ENCODE measurements around the gene ARHGAP15.

Gene ARHGAP15

GRCh38 chr2:143142598-143142997 lies 13.4 kb downstream of the ARHGAP15 start:
- Histone ChIP-seq H3K27ac (no peak overlapping the region), H3K36me3 (no peaks in the 10 kb centered on the region), H3K9ac (no peak overlapping the region), H3K4me2 (no peak overlapping the region), H3K9me3 (no peaks in the 10 kb centered on the region), H4K20me1 (peaks cover 63% of the 10 kb centered on the region; the same call in 1 of the 2 replicates), H3K4me1 (peaks cover 27% of the 10 kb centered on the region; the same call in 1 of the 2 replicates), H3K27me3 (no peaks in the 10 kb centered on the region), H3K4me3 (no peak overlapping the region)
- TF ChIP-seq Cebpa-rat (IDR thresholded peaks at IDR 0.05), result no peak

- H3K27ac ChIP-seq, result no peak overlapping the region
- peaks cover 69% of the 10 kb centered on the region for H4K20me1 ChIP-seq
- no peaks in the 10 kb centered on the region for H3K36me3 ChIP-seq
- H3K9ac ChIP-seq, result no peak overlapping the region
- no peaks in the 10 kb centered on the region for H3K9me3 ChIP-seq
- TF ChIP-seq Cebpa-rat (IDR thresholded peaks at IDR 0.05), result no peak
- H3K4me3 ChIP-seq, result no peak overlapping the region
- H3K4me2 ChIP-seq, result no peak overlapping the region
- no peaks in the 10 kb centered on the region for H3K27me3 ChIP-seq
- peaks cover 37% of the 10 kb centered on the region; the same call in 1 of the 2 replicates for H3K4me1 ChIP-seq
Measured at GRCh38 chr2:143144813-143145455, 15.7 kb downstream of the ARHGAP15 start.

- H3K9ac ChIP-seq, result no peak overlapping the region
- no peak overlapping the region for H3K4me3 ChIP-seq
- H3K36me3 ChIP-seq, result no peaks in the 10 kb centered on the region
- peaks cover 28% of the 10 kb centered on the region; the same call in 1 of the 2 replicates for H3K4me1 ChIP-seq
- no peaks in the 10 kb centered on the region for H3K27me3 ChIP-seq
- H3K9me3 ChIP-seq, result no peaks in the 10 kb centered on the region
- no peak for TF ChIP-seq Cebpa-rat (IDR thresholded peaks at IDR 0.05)
- H3K4me2 ChIP-seq, result no peak overlapping the region
- peaks cover 61% of the 10 kb centered on the region for H4K20me1 ChIP-seq
- no peak overlapping the region for H3K27ac ChIP-seq
Measured at GRCh38 chr2:143146366-143146765, 17.1 kb downstream of the ARHGAP15 start.

- H3K4me2 ChIP-seq, result no peak overlapping the region
Measured at GRCh38 chr2:143146815-143147530, 17.8 kb downstream of the ARHGAP15 start.

GRCh38 chr2:143148011-143148410 lies 18.8 kb downstream of the ARHGAP15 start:
- Histone ChIP-seq H3K36me3 (no peaks in the 10 kb centered on the region), H3K4me3 (no peak overlapping the region), H3K4me2 (no peak overlapping the region), H3K27me3 (no peaks in the 10 kb centered on the region), H3K9me3 (no peaks in the 10 kb centered on the region), H3K27ac (no peak overlapping the region), H4K20me1 (peaks cover 47% of the 10 kb centered on the region), H3K9ac (no peak overlapping the region), H3K4me1 (peaks cover 24% of the 10 kb centered on the region; the same call in 1 of the 2 replicates)
- no peak for TF ChIP-seq Cebpa-rat (IDR thresholded peaks at IDR 0.05)

More at GRCh38 chr2:143146815-143147530, 17.8 kb downstream of the ARHGAP15 start:
- Histone ChIP-seq H4K20me1 (peaks cover 56% of the 10 kb centered on the region), H3K27ac (no peak overlapping the region), H3K4me3 (no peak overlapping the region), H3K9me3 (no peaks in the 10 kb centered on the region), H3K36me3 (no peaks in the 10 kb centered on the region), H3K27me3 (no peaks in the 10 kb centered on the region), H3K9ac (no peak overlapping the region), H3K4me1 (peaks cover 24% of the 10 kb centered on the region; the same call in 1 of the 2 replicates)
- no peak for TF ChIP-seq Cebpa-rat (IDR thresholded peaks at IDR 0.05)

GRCh38 chr2:143148757-143149156 lies 19.5 kb downstream of the ARHGAP15 start:
- H3K36me3 ChIP-seq, result no peaks in the 10 kb centered on the region
- TF ChIP-seq Cebpa-rat (IDR thresholded peaks at IDR 0.05), result no peak
- peaks cover 47% of the 10 kb centered on the region for H4K20me1 ChIP-seq
- H3K4me2 ChIP-seq, result no peak overlapping the region
- H3K27ac ChIP-seq, result no peak overlapping the region
- peaks cover 24% of the 10 kb centered on the region; the same call in 1 of the 2 replicates for H3K4me1 ChIP-seq
- no peak overlapping the region for H3K9ac ChIP-seq
- H3K27me3 ChIP-seq, result no peaks in the 10 kb centered on the region
- H3K9me3 ChIP-seq, result no peaks in the 10 kb centered on the region
- no peak overlapping the region for H3K4me3 ChIP-seq

- Histone ChIP-seq H3K9me3 (no peaks in the 10 kb centered on the region), H3K27me3 (no peaks in the 10 kb centered on the region), H4K20me1 (peaks cover 48% of the 10 kb centered on the region), H3K36me3 (0 out of 2 replicates have a peak, but pooled peaks cover 4% of the 10 kb centered on the region), H3K9ac (no peak overlapping the region), H3K4me3 (no peak overlapping the region), H3K27ac (no peak overlapping the region), H3K4me2 (no peak overlapping the region), H3K4me1 (peaks cover 21% of the 10 kb centered on the region; the same call in 1 of the 2 replicates)
- no peak for TF ChIP-seq Cebpa-rat (IDR thresholded peaks at IDR 0.05)
Measured at GRCh38 chr2:143150287-143150686, 21.1 kb downstream of the ARHGAP15 start.

- H3K36me3 ChIP-seq, result 0 out of 2 replicates have a peak, but pooled peaks cover 10% of the 10 kb centered on the region
- no peaks in the 10 kb centered on the region for H3K9me3 ChIP-seq
- no peak for TF ChIP-seq Cebpa-rat (IDR thresholded peaks at IDR 0.05)
- peaks cover 50% of the 10 kb centered on the region for H4K20me1 ChIP-seq
- H3K27ac ChIP-seq, result no peak overlapping the region
- H3K9ac ChIP-seq, result no peak overlapping the region
- H3K4me1 ChIP-seq, result peaks cover 12% of the 10 kb centered on the region; the same call in 1 of the 2 replicates
- no peak overlapping the region for H3K4me2 ChIP-seq
- no peak overlapping the region for H3K4me3 ChIP-seq
- no peaks in the 10 kb centered on the region for H3K27me3 ChIP-seq
Measured at GRCh38 chr2:143151111-143151752, 22.0 kb downstream of the ARHGAP15 start.

GRCh38 chr2:143152219-143152618 lies 23.0 kb downstream of the ARHGAP15 start:
- Histone ChIP-seq H3K4me1 (peaks cover 10% of the 10 kb centered on the region; the same call in 1 of the 2 replicates), H3K36me3 (0 out of 2 replicates have a peak, but pooled peaks cover 12% of the 10 kb centered on the region), H3K4me3 (no peak overlapping the region), H3K27me3 (no peaks in the 10 kb centered on the region), H3K4me2 (no peak overlapping the region), H3K9ac (no peak overlapping the region), H4K20me1 (peaks cover 52% of the 10 kb centered on the region), H3K27ac (no peak overlapping the region), H3K9me3 (no peaks in the 10 kb centered on the region)
- TF ChIP-seq Cebpa-rat (IDR thresholded peaks at IDR 0.05), result no peak

Data from BLaER1 (cell line).